GM19351 (cell line): ENCODE measurements around the gene RTP5.
"Not testable (repeated sequence)": the region's sequence is repeated elsewhere in the genome, so short reads cannot be mapped to it uniquely, and the experiment has no call there.

Experiments used
- ATAC-seq: cut with Tn5 transposase; IDR thresholded peaks from one replicate; pipeline ENCODE4 v1.9.1; 2021; ENCODE audit warnings: mild to moderate bottlenecking, moderate library complexity; ENCODE audit not compliant: unreplicated experiment

Gene RTP5

DNA sequence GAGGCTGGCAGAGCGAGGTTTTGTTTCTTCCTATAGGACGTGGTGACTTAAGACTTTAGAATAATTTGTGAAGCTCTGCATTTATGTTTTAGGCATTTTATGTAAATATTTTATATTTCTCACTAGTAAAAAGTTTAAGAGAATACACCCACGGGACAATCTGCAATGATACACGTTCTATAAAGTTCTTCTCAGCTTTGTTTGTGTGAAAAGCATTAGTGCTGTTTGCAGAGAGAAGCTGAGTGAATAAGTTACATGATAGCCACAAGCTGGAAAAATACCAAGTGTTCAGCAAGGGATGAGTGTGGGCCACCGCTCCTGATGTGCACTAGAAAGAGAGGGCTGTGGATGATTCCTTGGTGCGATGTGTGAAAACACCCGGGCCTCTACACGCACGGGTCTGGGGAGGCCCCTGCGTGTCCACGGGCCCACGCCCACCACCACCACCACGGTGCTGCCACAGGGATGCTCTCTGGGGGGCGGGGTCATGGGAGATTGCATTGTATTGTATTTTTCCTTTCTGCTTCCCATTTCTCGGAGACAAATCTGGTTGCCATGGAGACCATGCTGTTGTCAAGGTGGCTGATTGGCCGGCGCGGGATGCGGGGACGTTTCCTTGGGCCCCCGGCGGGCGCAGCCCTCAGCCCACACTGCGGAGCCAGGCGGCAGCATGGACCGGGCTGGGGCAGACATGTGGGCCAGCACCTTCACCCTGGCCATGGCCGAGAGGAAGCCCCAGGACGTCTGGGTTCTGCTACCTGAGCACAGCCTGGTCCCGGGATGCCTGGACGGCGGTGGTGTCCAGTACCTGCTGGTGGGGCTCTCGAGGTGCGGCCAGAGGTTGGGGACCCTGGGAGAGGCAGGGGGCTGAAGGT is at the start of gene RTP5:
TSS of gene RTP5 (plus strand) at position 643 of the 875 bp plus-strand sequence. CDS start at position 671, 28 bp downstream.
- ATAC-seq, result no peak

DNA sequence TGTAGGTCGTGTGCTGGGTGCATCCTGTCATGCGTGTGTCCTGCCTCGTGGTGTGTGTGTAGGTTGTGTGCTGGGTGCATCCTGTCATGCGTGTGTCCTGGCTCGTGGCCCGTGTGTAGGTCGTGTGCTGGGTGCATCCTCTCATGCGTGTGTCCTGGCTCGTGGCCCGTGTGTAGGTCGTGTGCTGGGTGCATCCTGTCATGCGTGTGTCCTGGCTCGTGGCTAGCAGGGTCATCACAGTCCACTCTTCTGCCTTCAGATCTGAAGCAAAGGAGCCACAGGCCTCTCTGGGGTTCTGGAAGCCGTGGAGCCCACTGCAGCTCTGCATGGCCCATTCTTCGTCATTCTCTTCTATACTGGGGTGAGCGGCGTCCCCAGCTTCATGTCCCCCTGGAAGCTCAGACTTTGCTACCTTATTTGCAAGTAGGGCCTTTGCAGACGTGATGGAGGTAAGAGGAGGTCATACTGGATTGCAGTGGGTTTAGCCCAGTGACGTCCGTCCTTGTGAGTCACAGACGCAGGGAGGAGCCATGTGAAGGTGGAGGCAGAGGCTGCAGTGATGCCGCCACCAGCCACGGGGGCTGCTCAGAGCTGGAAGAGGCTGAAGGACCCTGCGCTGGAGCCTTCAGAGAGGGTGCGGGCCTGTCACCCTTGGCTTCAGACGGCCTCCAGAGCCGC is 49.4 kb upstream of the RTP5 start:
- not testable (repeated sequence) for ATAC-seq

DNA sequence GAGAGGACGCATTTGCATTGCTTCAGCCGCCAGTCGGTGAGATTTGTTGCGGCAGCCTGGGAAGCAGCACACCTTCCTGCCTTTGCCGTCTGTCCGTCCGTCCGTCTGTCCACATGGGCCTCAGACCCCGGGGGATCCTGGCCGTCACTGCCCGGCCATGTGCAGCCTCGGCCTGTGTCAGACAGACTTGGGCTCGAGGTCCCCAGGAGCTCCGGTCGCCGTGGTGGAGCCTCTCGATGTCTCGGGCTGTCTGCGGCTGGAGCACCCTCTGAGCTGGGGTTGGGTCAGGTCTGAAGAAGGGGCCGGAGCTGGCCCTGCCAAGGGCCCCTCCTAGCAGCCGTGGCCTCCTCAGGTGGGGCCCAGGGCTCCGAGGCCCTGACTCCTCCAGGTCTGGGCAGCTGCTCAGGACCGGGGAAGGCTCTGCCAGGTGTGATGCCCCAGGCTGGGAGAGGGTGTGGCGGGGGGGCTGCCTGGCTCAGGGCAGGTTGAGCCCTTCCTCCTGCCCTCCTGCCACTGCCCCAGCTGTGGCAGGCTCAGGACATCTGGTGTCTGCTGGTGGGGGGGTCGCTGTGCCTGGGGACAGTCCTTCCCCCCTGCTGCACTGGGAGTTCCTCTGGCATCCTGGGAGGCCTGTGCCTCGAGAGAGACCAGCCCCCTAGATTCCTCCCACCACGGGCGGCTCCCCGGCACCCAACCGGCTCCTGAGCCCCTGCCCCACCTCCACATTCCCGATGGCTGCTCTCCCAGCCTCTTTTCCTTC is 48.7 kb upstream of the RTP5 start:
- ATAC-seq, result no peak

DNA sequence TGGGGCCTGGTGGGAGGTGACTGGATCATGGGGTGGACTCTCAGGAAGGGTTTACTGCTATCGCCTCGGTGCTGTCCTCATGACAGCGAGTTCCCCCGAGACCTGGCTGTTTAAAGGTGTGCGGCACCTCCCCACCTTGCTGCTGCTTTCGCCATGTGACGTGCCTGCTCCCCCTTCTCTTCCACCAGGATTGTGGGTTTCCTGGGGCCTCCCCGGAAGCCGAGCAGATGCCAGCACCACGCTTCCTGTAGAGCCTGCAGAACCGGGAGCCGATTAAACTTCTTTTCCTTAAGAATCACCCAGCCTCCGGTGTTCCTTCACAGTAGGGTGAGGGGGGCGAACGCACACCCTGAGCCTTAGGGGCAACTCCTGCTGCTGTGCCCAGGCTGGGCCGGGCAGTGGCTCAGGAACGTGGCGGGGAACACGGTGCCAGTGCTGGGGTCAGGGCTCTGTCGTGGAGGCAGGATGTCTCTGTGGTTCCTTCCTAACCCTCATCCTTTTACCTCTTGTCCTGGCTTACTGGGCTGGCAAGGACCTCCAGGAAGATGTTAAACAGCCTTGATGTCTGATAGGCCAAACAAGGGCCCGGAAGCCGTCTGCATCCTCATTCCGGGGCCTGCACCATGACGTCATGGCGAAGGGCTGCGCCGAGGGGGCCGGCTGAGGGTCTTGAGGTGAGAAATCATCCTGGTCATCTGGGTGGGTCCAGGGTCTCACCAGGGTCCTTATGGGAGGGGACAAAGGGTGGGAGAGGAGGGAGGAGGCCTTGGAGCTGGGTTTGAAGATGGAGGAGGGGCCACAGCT is 47.9 kb upstream of the RTP5 start:
- no peak for ATAC-seq

DNA sequence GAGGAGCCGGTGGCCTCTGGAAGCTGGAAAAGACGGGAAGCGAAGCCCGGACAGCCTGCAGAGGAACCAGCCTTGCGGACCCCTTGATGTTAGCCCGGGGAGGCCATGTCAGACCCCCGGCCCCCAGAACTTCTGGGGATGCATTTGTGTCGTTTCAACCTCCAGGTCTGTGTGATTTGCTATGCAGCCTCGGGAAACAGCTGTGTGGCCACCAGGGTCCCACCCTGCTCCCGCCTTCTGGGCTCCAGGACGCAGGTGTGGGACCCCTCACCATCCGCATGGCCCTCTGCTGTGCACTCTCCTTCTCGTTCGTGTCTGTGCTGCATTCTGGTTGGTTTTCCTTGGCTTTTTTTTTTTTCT is 47.3 kb upstream of the RTP5 start:
- no peak for ATAC-seq

DNA sequence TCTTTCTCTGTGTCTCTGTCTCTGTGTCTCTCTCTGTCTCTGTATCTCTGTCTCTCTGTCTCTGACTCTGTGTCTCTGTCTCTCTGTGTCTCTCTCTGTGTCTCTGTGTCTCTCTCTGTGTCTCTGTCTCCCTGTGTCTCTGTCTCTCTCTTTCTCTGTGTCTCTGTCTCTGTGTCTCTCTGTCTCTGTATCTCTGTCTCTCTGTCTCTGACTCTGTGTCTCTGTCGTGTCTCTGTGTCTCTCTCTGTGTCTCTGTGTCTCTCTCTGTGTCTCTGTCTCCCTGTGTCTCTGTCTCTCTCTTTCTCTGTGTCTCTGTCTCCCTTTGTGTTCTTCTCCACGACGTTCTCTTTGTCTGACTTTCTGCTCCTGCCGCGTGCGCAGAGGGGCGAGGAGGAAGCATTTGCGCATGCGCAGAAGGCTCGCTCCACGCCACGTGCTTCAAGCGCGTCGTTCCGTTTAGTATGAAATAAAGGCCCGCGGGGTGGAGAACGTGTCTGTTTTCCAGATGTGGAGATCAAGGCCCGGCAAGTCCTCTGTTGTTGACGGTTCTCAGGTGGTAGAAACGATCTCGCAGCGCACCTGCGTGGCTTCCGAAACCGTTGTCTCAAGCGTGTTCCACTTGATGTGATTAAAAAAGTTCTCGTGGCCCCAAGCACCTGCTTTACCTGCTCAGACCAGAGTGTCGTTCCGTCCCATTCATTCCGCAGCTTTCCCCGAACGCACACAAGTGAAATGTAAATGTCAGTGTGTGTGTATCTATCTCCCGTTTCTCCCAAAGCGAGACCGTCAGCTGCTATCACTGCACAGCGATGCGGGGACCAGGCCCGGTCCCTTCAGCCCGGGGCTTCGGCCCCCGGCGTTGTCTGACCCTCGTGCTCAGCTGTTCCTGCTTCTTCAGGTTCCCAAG is 45.7 kb upstream of the RTP5 start:
- ATAC-seq, result not testable (repeated sequence)

DNA sequence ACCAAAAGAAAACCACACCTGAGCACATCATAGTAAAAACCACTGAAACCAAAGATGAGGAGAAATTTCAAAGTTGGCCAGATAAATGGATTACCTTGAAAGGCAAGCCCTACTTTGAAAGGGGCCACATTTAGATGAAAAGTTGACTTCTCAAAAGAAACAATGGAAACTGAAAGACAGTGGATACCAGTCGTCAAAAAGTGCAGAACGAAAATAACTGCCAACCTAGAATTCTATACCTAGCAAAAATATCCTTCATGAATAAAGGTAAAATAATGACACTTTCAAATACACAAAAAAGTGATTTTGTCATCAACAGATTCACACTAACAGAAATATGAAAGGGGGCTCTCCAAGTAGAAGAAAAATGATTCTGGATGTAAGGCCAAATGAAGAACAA is 42.1 kb upstream of the RTP5 start:
- ATAC-seq, result no peak

DNA sequence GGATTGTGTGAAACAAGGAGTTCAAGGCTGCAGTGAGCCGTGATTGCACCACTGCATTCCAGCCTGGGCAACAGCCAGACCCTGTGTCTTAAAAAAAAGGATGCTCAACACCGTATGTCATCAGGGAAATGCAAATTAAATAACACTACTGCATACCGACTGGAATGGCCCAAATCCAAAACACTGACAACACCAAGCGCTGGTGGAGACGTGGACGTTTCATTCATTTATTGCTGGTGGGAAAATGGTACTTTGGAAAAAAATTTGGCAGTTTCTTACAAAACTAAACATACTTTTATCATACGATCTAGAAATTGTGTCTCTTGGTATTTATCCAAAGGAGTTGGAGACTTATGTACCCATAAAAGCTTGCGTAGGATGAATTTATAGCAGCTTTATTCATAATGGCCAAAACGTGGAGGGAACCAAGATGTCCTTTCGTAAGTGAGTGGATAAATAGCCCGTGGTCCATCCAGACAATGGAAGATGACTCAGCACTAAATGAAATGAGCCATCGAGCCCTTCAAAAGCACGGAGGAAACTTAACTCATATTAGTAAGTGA is 36.3 kb upstream of the RTP5 start:
- ATAC-seq, result no peak

DNA sequence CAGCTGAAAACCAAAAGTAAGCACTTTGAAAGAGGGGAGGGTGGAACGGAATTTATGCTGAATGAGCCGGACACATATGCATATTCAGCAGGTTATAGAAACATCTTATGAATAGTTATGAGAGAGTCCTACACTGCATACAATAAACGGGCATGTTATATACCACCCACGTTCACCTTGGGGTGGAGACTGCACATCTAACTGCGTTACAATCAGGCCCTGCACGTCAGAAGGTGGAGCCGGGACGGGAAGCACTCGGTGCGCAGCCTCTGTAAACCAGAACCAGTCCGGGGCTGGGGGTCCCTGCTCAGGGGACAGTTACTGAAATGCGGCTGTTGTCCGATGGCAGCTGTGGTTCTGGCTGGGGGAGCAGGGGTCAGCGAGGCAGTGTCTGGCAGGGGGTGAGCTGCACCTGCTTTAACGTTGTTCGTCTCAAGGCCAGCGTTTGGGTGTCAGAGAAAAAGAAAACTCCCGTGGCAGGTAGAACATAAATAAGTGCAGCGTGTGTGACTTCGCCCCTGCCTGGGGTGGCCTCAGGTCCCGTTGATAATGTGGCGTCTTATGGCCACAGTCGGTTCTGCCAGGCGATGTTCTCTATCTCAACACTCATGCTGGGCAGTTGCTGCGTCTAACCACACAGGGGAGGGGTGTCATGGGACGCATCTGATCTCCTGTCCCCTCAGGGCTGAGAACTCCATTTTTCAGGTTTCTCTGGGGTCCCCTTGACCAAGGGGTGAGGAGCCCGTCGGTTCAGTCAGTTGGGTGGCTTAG is 35.6 kb upstream of the RTP5 start:
- ATAC-seq, result not testable (repeated sequence)

DNA sequence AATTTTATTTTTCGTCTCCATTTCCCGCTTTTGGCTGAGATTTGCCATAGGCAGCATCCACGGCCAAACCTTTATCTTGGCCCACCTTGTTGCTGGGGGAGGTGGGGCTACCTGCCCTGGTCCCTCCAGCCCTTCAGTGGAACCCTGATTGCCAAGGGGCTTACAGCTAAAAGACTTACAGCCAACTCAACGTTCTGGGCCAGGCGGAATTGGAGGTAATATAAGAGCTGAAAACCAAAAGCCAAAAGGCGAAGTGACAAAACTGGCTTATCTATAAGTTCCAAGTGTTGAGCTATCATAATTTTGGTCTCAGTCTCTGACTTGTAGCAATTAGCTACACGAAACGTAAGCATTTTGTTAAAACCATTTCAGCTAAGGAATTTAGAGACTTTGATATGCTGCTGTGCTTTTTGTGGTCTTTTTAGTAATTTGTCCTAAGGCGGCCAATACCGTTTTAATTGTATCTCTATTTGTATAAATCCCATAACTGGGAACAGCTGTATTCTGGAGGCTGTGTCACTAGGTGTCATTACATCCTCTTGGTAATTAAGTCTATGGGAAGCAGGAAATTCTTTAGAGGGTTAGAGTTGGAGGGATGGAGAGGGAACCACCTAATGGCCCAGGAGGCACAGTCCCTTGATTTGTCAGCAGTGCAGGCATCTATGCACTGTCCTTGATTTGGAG is 34.9 kb upstream of the RTP5 start:
- ATAC-seq, result no peak

DNA sequence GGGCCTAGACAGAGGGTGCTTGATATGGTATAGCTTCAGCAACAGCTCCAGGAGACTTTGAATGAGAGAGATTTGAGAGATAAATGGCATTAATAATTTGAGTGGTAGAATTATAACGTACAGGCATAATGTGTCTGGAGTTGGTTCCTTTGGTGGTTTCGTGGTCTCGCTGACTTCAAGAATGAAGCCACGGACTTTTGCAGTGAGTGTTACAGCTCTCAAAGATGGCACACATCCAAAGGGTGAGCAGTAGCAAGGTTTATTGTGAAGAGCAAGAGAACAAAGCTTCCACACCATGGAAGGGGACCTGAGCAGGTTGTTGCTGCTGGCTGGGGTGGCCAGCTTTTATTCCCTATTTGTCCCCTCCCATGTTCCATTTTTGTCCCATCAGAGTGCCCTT is 33.9 kb upstream of the RTP5 start:
- no peak for ATAC-seq

DNA sequence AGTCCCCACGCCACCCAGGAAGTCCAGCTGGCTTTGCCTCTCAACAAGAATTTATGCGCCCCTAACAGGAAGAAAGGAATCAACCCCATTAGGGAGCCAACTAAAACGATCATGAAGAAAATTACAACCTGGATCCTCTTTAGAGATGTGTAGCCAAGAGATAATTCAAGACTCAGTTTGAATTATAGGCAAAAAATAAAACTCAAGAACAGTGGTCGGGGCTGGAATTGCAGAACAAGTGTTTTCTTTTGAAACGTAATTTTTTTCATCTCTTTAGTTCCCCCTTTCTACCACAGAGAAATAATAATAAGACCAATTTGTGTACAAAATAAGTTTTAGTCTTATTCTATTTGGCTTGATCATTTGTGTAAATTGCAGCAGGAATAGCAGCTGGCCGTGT is 33.2 kb upstream of the RTP5 start:
- no peak for ATAC-seq

DNA sequence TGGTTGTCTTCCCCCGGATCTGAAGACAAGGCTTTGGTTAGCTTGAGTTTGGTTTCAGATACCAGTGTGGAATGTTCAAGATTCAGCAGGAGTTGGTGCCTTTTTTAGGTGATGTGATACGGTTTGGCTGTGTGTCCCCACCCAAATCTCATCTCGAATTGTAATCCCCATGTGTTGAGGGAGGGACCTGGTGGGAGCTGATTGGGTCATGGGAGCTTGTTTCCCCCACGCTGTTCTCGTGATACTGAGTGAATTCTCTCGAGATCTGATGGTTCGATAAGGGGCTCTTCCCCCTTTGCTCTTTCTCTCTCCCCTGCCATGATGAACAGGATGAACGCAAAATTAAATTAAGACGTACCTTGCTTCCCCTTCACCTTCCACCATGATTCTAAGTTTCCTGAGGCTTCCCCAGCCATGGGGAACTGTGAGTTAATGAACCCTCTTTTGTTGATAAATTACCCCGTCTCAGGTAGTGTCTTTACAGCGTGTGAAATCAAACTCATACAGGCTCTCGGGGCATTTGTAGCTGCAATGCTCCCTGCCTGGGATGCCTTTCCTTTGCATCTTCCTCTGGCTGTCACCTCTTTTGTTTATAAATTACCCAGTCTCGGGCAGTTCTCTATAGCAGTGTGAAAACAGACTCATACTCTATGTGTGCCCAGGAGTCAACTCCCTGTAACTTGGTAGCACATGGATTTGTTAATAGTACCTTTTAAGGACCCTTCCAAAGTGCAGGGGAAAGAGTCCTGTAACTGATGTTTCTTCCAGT is 32.1 kb upstream of the RTP5 start:
- ATAC-seq, result no peak

DNA sequence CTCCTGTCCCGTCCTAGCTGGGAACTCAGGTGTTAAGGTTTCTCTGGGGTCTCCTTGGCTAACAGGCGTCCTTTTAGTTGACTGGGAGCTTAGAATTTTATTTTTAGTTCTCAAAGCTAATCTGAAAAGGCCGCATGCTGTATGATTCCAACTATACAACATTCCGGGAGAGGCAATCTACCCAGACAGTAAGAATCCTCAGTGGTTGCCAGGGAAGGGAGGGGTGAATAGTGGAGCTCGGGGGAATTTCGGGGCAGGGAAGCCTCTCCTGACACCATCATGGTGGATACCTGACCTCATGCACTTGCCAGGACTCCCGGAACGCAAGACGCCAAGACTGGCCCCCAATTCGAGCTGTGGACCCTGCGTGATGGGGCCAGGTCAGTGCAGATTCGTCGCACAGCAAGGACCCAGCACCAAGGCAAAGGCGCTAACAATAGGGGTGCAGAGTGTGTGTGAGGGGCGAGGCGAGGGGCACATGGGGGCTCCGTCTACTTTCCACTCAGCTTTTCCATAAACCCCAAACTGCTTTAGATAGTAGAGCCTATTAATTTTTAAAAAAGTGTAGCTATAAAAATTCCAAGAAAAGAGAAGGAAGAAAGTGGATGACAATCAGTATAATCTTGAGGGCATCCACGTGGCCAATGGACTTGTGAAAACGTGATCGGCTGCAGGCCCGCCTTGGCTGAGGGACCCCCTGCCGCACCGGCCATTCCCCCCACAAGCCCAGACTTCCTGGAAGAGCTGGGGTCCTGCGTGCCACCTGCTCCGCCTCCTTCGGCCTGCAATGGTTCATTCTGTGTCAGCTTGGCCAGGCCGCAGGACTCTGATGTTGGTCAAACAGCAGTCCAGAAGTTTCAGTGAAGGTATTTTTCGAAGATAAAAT is 28.1 kb upstream of the RTP5 start:
- no peak for ATAC-seq

DNA sequence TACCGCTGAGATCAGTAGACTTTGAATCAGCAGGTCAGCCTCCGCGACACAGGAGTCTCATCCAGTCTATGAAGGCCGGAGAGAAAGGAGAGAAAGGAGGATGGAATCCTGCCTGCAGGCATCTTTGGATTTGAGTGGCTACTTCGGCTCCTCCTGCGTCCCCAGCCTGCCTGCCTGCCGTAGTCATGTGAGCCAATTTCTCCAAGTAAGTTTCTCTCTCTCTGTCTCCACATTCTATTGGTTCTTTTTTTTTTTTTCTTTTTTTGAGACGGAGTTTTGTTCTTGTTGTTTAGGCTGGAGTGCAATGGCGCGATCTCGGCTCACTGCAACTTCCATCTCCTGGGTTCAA is 27.5 kb upstream of the RTP5 start:
- no peak for ATAC-seq

DNA sequence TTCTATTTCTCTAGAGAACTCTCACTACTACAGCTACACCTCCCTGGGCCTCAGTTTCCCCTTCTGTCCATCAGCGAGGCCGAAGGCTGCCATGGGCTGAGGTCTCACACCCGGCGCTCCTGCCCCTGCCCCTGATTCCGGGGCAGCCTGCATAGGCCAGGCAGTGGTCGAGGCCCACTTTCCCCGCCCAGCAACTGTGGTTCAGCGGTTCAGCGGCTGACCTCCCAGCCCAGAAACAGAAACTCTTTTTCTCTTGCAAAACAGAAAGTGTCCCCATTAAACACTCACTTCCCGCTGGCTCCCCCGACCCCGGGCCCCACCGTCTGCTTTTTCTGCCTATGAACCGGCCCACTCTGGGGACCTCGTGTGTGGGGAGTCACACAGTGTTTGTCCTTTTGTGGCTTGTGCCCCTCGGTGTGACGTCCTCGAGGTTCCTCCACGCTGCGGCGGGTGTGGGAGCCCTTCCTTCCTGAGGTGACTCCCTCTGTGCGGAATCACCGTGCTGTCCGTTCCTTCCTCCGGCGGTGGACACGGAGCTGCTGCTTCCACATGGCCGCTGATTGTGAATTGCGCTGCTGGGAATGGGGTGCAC is 26.8 kb upstream of the RTP5 start:
- no peak for ATAC-seq
